NCI-H2227 treated with DMSO at 0.1 percent for 48 hours (cell line): Measurements from ENCODE around the gene KLHL34.

ENCODE experiments used
- DNase-seq: peaks from one replicate; lab custom pipeline; 2025; lab: John Stamatoyannopoulos, UW

KLHL34 gene, protein sequence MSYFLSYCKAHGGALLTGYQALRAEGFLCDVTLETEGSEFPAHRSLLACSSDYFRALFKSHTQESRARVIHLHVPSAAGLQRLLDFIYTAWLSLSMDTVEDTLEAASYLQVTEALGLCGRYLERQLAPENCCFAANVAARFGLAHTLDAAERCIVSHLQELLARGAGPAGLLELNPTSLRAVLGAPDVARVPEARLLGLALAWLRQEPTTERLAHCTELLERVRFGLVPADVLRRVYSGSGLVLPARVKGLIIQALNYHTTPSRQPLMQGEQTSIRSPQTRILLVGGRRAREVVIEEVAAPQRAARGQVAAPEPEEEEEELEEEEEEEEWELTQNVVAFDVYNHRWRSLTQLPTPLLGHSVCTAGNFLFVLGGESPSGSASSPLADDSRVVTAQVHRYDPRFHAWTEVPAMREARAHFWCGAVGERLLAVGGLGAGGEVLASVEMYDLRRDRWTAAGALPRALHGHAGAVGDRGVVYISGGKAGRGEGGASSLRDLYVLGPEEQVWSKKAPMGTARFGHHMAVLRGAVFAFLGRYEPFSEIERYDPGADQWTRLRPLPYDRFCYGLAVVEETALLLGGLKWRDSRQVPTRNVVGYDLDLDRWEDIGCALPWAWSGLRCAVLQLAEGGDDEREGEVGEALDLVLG

DNA sequence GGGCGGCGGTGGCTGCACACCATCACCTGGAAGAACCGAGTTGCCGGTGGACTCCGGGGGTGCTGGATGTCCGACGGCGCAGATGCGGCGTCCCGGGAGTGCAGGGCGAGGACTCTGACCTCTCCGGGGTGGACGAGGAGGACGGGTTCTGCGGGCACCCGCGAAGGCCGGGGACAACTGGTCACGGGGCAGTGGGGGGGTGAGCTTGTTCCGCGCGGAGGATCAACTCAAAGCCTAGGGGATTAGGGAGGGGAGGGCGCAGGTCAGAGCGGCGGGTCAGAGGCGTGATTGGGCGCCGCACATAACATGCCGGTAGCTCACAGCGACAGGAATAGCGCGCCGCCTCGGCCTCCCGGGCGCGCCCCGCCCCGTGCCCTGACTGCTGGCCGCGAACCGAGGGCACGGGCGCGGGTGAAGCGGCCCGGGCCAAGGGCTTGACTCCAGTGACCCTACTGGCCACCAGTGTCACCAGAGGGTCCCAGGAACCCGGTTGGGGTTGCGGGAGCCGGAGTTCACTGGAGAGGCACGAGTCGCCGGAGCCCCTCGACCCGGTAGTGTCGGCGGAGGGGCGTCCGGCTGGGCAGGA is at the start of gene KLHL34:
TSS of gene KLHL34 (minus strand) at position 179 of the 586 bp plus-strand sequence. CDS start 542 bp downstream, outside the sequence.
- no peak for DNase-seq

DNA sequence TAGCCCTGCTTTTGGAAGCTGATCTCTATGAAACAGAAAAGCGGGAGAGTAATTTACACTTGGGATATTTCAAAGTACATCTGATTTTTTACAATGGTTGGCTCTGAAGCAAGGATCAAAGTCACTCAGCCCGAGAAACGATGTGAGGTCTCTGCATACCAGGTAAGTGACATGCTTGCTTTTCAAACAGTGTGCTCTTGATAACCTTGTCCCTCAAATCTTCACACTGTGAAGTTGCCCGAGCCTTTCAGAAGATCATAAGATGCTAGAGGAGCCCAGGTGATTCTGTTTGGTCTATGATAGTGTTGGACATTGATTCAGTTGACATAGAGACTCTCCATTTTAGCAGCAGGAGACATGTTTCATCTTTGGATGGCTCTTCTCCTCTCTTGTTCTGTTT is 47.1 kb upstream of the KLHL34 start:
- DNase-seq = no peak

- no peak for DNase-seq
These were observed 44.6 kb upstream of the KLHL34 start for GRCh38 chrX:21702725-21703124.

GRCh38 chrX:21700967-21701366 is 42.8 kb upstream of the KLHL34 start:
- no peak for DNase-seq

- DNase-seq = no peak
These were observed 42.1 kb upstream of the KLHL34 start for GRCh38 chrX:21700275-21700674.

DNA sequence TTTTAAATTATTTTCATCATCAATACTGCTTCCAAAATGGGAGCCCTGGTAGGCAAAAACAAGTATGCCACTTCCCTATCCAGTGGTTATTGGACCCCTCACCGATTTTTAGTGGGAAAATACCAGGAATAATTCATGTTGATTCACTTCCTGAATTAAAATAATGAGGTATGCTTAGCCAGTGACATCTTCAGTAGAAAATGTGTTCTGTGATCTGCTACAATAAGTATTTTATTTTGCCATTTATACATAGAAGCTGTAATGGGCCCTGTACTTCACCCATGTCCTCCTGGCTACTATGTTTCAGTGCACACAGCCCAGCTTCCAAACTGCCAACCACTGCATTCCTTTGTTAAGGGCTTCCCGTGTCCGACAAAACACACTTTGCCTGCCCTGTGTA is 41.0 kb upstream of the KLHL34 start:
- no peak for DNase-seq

- DNase-seq = no peak
These were observed 40.1 kb upstream of the KLHL34 start for GRCh38 chrX:21698272-21698671.

- no peak for DNase-seq
These were observed 33.4 kb upstream of the KLHL34 start for GRCh38 chrX:21691512-21692018.

- no peak for DNase-seq
These were observed 25.8 kb upstream of the KLHL34 start for GRCh38 chrX:21683941-21684340.

- no peak for DNase-seq
These were observed 20.0 kb upstream of the KLHL34 start for GRCh38 chrX:21678048-21678612.

GRCh38 chrX:21675931-21676330 is 17.8 kb upstream of the KLHL34 start:
- no peak for DNase-seq

DNA sequence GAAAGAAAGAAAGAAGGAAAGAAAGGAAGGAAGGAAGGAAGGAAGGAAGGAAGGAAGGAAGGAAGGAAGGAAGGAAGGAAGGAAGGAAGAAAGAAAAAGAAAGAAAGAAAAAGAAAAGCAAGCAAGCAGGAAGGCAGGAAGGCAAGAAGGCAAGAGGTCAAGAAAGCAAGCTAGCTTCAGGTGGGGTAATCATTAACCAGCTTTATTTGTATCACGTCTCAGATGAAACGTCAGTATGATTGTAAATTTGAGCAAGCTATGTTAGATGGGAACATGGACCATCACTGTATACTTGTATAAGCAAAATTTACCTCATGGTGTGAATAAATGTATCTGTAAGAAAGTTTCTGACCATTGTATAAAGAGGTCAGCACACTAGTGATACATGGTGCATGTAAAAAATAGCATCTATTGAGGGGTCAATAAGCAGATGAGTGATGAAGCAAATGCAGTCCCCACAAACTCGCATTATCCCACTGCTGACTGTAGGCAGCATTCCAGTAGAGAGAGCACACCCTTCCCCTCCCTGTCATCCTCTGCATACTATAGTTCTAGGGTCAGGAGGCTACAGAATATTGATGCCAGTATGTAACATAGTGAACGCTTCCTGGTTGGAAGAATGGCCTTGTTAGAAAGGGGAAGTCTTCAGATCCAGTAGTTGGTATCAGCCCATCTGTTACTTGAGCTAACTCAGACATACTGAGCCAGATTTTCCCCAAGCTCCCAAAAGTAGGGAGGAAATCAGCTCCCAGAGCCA is 16.5 kb upstream of the KLHL34 start:
- no peak for DNase-seq

DNA sequence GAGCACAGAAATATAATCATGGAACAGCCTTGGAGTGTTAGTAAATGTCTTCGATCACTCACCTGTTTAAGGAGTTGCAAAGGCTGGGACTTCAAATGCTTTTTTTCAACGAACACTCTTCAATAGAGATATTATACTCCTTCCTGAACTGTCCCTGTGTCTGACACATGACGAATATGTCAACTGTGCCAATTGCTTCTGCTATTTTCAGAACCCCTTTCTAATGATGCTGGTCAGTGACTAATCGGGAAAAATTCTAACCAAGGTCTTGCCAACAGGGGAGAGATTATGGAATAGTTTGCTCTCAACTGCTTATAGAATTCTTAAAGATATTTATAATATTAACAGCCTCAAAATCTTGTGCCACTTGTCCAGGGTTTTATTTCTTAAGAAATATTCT is 8.5 kb upstream of the KLHL34 start:
- DNase-seq = no peak

GRCh38 chrX:21666252-21666651 is 8.1 kb upstream of the KLHL34 start:
- DNase-seq = no peak

- DNase-seq = no peak
These were observed 4.6 kb upstream of the KLHL34 start for GRCh38 chrX:21662761-21663160.

DNA sequence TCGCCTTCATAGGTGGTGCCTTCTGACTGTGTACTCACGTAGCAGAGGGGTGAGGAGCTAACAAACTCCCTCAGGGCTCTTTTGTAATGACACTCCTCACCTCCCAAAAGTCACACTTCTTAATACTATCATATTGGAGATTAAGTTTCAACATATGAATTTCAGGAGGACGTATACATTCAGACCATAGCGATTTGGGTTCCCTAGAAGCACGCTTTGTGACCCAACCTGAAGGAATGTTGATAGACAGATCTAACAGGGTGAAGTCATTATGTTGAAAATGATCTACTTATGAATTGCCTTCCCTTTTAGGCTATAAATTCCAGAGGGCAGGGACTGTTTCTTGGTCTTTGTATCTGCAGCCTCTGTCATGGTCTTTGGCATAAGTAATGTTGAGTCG is 3.2 kb upstream of the KLHL34 start:
- DNase-seq = no peak

DNA sequence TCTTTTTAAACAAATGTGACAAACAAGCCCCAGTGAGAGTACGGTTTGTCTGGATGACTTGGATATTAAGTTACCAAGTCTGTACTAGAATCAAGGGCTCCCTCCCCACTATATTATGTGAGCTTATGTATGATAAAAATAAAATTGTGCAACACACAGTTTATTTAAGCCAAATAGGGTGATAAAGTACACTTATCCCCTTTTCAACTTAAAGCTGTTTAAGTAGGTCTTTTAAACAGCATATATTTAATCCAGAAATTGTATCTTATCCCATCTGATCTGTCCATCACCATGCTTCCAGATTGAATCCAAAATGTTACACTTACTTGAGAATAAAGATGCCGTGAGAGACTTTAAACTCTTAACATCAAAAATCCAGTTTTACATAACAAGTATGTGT is 2.0 kb upstream of the KLHL34 start:
- no peak for DNase-seq

DNA sequence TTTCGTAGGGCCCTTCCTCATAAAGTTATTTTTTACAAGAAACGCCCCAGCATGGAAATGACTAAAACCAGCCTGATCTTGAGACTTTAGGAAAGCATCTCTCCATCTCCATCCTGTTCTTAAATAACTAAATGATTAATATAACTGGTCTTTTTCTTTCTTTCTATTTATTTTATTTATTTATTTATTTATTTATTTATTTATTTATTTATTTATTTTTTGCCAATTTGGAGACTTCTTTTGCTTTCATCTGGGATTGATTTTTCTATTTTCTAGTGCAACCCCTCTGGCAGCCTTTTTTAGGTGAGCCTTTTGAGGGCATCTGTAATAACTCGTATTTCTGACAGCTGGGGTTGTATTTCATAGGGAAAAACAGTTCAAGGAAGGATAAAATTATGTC is 1.2 kb upstream of the KLHL34 start:
- DNase-seq = no peak

DNA sequence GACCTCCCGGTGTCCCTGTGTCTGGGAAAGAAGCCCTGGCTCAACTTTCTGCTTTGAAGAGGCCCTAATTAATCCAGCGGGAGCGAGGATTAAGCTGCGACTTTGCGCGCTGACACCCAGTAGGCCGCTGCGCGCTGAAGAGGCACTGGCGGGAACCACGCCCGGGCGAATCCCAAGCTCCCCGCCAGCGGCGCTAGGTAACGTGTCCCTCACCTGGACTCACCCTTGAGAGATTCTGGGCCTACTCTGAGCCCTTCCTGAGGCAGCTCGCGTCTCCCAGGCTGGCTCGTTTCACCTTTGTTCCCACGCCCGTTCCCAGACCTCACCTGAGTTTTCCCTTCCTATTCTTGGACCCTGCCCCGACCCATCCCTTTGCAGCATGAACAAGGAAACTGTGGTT is 616 bp upstream of the KLHL34 start:
- DNase-seq = no peak

DNA sequence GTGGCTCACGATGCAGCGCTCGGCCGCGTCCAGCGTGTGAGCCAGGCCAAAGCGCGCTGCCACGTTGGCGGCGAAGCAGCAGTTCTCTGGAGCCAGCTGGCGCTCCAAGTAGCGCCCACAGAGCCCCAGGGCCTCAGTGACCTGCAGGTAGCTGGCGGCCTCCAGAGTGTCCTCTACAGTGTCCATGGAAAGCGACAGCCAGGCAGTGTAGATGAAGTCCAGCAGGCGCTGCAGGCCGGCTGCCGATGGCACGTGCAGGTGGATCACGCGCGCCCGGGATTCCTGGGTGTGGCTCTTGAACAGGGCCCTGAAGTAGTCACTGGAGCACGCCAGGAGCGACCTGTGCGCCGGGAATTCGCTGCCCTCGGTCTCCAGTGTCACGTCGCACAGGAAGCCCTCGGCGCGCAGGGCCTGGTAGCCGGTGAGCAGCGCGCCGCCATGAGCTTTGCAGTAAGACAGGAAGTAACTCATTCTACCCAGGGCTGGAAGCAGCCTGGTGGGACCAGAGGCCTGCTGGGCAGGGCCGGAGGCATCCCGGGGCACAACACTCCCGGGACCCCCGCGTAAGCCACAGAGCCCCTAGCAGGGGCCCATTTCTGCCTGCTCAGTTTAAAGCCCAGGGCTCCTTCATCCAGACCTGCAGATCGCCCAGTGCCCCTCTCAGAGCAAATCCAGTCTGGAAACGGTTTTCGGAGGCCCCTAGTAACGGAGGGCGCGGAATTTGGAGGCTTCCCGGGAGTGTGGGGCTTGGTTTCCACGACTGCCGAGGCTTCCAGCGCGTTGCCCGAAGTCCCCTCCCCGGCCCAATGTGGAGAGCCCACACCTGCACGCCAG is 595 bp downstream of the KLHL34 start:
- no peak for DNase-seq
